ENCODE measurements around the gene C7orf33.
"Not testable (repeated sequence)": the region's sequence is repeated elsewhere in the genome, so short reads cannot be mapped to it uniquely, and the experiment has no call there.

Gene C7orf33

GRCh38 chr7:148590471-148590870 lies at the start of gene C7orf33:
C7orf33 (plus strand) TSS chr7:148590766; CDS start chr7:148590926, 160 bp downstream.
- DNase-seq (ENCODE audit: low read depth): no peak

GRCh38 chr7:148541891-148542504 lies 48.6 kb upstream of the C7orf33 start:
- DNase-seq (ENCODE audit: low read depth): no peak

GRCh38 chr7:148543302-148543701 lies 47.3 kb upstream of the C7orf33 start:
- DNase-seq (ENCODE audit: low read depth): no peak

- DNase-seq (ENCODE audit: low read depth): no peak
Measured at GRCh38 chr7:148545172-148545571, 45.4 kb upstream of the C7orf33 start.

GRCh38 chr7:148545932-148546331 lies 44.6 kb upstream of the C7orf33 start:
- no peak for DNase-seq (ENCODE audit: low read depth)

GRCh38 chr7:148546857-148547256 lies 43.7 kb upstream of the C7orf33 start:
- no peak for DNase-seq (ENCODE audit: low read depth)

- no peak for DNase-seq (ENCODE audit: low read depth)
Measured at GRCh38 chr7:148547951-148548350, 42.6 kb upstream of the C7orf33 start.

GRCh38 chr7:148553979-148554378 lies 36.6 kb upstream of the C7orf33 start:
- no peak for DNase-seq (ENCODE audit: low read depth)

GRCh38 chr7:148556892-148557291 lies 33.7 kb upstream of the C7orf33 start:
- no peak for DNase-seq (ENCODE audit: low read depth)

- DNase-seq (ENCODE audit: low read depth): no peak
Measured at GRCh38 chr7:148558914-148559313, 31.7 kb upstream of the C7orf33 start.

GRCh38 chr7:148561099-148561498 lies 29.5 kb upstream of the C7orf33 start:
- DNase-seq (ENCODE audit: low read depth): no peak

- no peak for DNase-seq (ENCODE audit: low read depth)
Measured at GRCh38 chr7:148563583-148564274, 26.8 kb upstream of the C7orf33 start.

GRCh38 chr7:148564275-148564951 lies 26.2 kb upstream of the C7orf33 start:
- not testable (repeated sequence) for DNase-seq (ENCODE audit: low read depth)

- no peak for DNase-seq (ENCODE audit: low read depth)
Measured at GRCh38 chr7:148566736-148567135, 23.8 kb upstream of the C7orf33 start.

GRCh38 chr7:148567524-148567923 lies 23.0 kb upstream of the C7orf33 start:
- no peak for DNase-seq (ENCODE audit: low read depth)

GRCh38 chr7:148570510-148570909 lies 20.1 kb upstream of the C7orf33 start:
- no peak for DNase-seq (ENCODE audit: low read depth)

GRCh38 chr7:148570973-148571372 lies 19.6 kb upstream of the C7orf33 start:
- DNase-seq (ENCODE audit: low read depth): not testable (repeated sequence)

- DNase-seq (ENCODE audit: low read depth): no peak
Measured at GRCh38 chr7:148571381-148571780, 19.2 kb upstream of the C7orf33 start.

- DNase-seq (ENCODE audit: low read depth): no peak
Measured at GRCh38 chr7:148572067-148572522, 18.5 kb upstream of the C7orf33 start.

GRCh38 chr7:148573581-148573980 lies 17.0 kb upstream of the C7orf33 start:
- DNase-seq (ENCODE audit: low read depth): not testable (repeated sequence)

- DNase-seq (ENCODE audit: low read depth): peak; percentile 57
Measured at GRCh38 chr7:148575640-148576411, 14.7 kb upstream of the C7orf33 start.

GRCh38 chr7:148579366-148579765 lies 11.2 kb upstream of the C7orf33 start:
- no peak for DNase-seq (ENCODE audit: low read depth)
